ENCODE results near the gene HERC5.

The HERC5 gene

GRCh38 chr4:88522702-88523324 lies 65.9 kb downstream of the HERC5 start:
- peak; percentile 5 to 30 for DNase-seq (ENCODE audit: low read depth in 2 of 2)

- peak; percentile 54 to 79 for DNase-seq (ENCODE audit: low read depth in 2 of 2)
Measured at GRCh38 chr4:88523325-88524129, 66.6 kb downstream of the HERC5 start, which contains the start of gene PYURF. PYURF (minus strand) TSS chr4:88523776; CDS start chr4:88523700, 76 bp downstream.

- no peak for DNase-seq (ENCODE audit: low read depth in 2 of 2)
Measured at GRCh38 chr4:88524171-88524570, 67.3 kb downstream of the HERC5 start.

- no peak for DNase-seq (ENCODE audit: low read depth in 2 of 2)
Measured at GRCh38 chr4:88526221-88526815, 69.4 kb downstream of the HERC5 start.

GRCh38 chr4:88527787-88528186 lies 70.9 kb downstream of the HERC5 start:
- DNase-seq (ENCODE audit: low read depth in 2 of 2) = no peak

DNA sequence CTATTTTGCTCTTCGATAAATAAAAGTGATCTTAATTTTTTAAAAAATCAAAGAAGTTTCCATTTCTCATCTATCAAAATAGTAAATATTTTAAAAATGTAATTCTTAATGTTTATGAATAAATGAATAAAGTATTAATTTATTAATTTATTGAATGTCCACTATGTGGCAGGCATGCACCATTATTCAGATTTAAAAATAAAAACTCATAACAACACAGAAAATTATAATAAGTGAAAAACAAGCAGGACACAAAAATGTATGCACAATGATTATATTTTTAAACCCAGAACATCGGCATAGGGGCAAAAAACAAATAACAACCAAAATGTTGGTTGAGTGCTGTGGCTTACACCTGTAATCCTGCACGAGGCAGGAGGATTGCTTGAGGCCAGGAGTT lies 71.9 kb downstream of the HERC5 start:
- DNase-seq (ENCODE audit: low read depth in 2 of 2) = no peak

DNA sequence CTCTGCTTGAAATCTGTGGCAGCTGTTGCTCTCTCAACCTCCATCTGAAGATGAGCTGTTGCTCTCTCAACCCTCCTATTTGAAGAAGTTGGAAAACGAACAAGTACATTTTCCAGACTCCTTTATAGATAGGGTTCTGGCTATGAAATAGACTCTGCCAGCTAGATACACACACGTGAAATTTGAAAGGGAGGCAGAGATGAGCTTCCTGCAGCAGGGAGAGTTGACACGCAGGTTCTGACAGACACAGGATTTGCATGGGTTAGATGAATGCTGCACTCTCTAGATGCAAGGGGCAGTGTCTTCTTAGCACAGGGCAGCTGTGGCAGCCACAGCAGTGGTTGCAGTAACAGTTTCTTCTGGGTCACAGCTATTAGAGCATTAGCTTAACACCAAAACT lies 74.6 kb downstream of the HERC5 start:
- no peak for DNase-seq (ENCODE audit: low read depth in 2 of 2)

GRCh38 chr4:88533088-88533790 lies 76.3 kb downstream of the HERC5 start:
- DNase-seq (ENCODE audit: low read depth in 2 of 2) = no peak

- no peak for DNase-seq (ENCODE audit: low read depth in 2 of 2)
Measured at GRCh38 chr4:88533937-88534750, 77.2 kb downstream of the HERC5 start.

DNA sequence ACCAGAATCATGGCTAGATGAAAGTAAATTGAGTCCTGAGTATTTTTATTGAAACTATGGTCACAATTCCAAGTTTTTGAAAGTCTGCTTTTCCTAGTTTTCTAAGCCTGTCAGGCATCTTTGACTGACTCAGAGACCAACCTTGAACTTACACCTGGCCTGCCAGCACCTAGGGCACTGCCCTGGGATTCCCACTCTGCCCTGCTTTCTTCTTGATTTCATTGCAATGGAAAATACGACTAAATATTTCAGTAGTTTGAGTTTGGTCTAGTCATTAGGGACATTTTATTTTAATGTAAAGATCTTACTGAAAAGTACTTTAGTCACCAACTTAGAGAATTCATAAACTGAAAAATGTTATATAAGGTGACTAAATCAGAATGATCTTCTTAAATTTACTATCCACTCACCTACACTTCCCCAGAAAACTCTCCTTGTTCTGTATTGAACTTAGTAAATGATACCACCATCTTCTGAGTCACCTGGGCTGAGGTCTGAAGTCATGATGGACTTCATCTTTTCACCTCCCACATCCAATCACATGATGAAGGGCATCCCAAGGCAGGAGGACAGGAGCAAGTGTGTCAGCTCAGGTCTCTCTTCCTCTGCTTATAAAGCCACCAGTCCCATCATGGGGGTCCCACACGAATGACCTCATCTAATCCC lies 78.3 kb downstream of the HERC5 start:
- no peak for DNase-seq (ENCODE audit: low read depth in 2 of 2)

GRCh38 chr4:88537709-88538108 lies 80.8 kb downstream of the HERC5 start:
- no peak for DNase-seq (ENCODE audit: low read depth in 2 of 2)

DNA sequence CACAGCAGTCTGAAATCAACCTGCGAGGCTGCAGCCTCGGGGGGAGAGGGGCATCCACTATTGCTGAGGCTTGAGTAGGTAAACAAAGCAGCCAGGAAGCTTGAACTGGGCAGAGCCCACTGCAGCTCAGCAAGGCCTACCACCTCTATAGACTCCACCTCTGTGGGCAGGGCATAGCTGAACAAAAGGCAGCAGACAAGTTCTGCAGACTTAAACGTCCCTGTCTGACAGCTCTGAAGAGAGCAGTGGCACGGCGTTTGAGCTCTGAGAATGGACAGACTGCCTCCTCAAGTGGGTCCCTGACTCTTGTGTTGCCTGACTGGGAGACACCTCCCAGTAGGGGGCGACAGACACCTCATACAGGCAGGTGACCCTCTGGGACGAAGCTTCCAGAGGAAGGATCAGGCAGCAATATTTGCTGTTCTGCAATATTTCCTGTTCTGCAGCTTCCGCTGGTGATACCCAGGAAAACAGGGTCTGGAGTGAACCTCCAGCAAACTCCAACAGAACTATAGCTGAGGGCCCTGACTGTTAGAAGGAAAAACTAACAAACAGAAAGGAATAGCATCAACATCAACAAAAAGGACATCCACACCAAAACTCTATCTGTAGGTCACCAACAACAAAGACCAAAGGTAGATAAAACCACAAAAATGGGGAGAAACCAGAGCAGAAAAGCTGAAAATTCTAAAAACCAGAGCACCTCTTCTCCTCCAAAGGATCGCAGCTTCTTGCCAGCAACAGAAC lies 82.6 kb downstream of the HERC5 start:
- peak; percentile 63 to 71 for DNase-seq (ENCODE audit: low read depth in 2 of 2)

DNA sequence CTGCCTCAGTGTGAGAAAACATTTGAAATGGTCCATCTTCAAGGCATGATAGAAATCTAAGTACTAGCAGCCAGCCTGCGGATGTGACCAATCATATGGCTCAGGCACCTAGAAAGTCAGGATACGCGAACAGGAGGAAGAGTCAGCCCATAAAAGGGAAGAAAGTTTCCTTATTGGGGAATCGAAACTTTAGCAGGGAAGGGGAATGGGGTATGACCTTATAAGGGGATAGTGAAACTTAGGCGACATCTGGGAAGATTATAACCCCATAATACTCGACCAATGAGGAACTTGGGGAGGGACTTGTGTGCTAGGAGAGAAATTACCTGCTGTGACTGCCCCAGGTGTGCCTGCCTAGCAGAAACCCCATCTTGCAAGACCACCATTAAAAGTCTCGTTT lies 92.9 kb downstream of the HERC5 start:
- DNase-seq (ENCODE audit: low read depth in 2 of 2) = no peak

All from stimulated activated CD4-positive, alpha-beta T cell treated with anti-CD3 and anti-CD28 coated beads, Interleukin-1b, Interleukin-23, amount 100 ng/mL, for 4 hours (primary cell).